ENCODE results near the gene KCNE4.
"Not testable (repeated sequence)": the region's sequence is repeated elsewhere in the genome, so short reads cannot be mapped to it uniquely, and the experiment has no call there.

KCNE4 gene

DNA sequence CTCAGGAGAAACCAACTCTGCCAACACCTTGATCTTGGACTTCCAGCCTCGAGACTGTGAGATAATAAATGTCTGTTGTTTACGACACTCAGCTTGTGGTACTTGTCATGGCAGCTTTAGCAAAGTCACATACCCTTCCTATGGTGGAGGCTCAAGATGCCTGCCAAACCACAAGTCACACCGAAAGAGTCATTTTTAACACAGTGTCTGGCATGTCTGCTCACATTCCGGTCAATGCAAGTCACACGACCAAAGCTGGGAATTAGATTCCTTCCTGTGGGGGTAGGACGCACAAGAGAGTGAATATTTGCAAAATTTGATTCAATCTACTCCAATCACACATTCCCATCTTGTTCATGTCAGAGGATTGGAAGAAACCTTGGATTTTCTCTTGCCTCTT lies 24.6 kb downstream of the KCNE4 start:
- no peak for DNase-seq
- no peak for TF ChIP-seq GATA1 (IDR thresholded peaks at IDR 0.05; ENCODE audit: low read depth, low read length)
- TF ChIP-seq POLR2A (IDR thresholded peaks at IDR 0.05; ENCODE audit: low read length): no peak

DNA sequence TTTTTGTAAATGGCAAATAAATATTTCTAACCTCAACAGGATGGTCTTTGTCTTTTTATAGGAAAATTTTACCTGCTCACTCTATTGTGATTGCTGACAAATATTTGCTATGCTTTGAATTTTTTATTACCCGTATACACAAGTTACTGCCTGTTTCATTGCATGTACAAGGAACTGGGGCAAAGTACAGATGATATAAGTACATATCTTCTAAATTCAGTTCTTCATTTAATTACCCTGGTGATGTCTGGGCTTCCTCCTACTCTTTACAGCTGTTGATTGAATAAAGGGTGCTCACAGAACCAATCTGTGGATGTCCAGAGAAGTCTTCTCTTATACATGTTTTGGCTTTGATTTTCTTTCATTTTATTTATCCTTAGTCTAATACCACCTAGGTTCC lies 26.5 kb downstream of the KCNE4 start:
- no peak for TF ChIP-seq POLR2A (IDR thresholded peaks at IDR 0.05; ENCODE audit: low read length)
- TF ChIP-seq GATA1 (IDR thresholded peaks at IDR 0.05; ENCODE audit: low read depth, low read length): no peak
- no peak for DNase-seq

DNA sequence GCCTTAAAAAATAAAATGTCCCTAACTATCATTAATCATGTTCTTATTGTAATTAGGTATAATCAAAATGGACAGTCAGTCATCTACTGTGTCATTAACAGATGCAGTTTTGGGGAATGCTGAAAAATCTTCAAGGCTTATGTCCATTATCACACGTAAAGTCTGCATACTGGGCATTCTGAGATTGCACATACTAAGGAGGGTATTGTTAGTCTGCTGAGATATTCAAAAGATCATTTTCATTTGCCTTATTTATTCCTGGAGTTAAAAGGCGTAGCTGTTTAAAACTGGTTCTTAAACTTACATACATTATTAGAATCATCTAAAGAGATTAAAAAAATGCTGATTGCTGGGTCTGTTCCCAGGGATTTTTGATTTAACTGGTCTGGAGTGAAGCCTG lies 27.4 kb downstream of the KCNE4 start:
- TF ChIP-seq GATA1 (IDR thresholded peaks at IDR 0.05; ENCODE audit: low read depth, low read length) (no peak), POLR2A (IDR thresholded peaks at IDR 0.05; ENCODE audit: low read length) (no peak)
- DNase-seq: no peak

DNA sequence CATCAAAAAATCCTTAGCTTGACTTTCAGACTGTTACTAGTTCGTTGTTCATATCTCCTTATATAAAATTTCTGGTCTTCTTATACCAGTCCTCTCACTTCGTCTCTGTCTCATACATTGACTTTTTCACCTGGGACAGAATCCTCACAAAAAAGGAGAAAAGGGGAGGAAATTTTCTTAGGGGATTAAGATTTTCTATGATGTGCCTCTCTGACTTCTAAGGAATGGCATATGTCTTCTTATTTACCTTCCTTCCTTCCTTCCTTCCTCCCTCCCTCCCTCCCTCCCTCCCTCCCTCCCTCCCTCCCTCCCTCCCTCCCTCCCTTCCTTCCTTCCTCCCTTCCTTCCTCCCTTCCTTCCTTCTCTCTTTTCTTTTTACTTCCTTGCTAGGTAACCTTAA lies 27.9 kb downstream of the KCNE4 start:
- no peak for DNase-seq
- TF ChIP-seq GATA1 (IDR thresholded peaks at IDR 0.05; ENCODE audit: low read depth, low read length) (no peak), POLR2A (IDR thresholded peaks at IDR 0.05; ENCODE audit: low read length) (no peak)

DNA sequence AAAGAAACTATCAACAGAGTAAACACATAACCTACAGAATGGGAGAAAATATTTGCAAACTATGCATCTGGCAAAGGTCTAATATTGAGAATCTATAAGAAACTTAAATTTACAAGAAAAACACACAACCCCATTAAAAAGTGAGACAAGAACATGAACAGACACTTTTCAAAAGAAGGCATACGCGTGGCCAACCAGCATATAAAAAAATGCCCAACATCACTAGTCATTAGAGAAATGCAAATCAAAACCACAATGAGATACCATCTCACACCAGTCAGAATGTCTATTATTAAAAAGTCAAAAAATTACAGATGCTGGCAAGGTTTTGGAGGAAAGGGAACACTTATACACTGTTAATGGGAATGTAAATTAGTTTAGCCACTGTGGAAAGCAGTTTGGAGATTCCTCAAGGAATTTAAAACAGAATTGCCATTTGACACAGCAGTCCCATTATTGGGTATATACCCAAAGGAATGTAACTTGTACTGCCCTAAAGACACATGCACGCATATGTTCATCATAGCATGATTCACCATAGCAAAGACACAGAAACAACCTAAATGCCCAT lies 28.9 kb downstream of the KCNE4 start:
- not testable (repeated sequence) for DNase-seq

DNA sequence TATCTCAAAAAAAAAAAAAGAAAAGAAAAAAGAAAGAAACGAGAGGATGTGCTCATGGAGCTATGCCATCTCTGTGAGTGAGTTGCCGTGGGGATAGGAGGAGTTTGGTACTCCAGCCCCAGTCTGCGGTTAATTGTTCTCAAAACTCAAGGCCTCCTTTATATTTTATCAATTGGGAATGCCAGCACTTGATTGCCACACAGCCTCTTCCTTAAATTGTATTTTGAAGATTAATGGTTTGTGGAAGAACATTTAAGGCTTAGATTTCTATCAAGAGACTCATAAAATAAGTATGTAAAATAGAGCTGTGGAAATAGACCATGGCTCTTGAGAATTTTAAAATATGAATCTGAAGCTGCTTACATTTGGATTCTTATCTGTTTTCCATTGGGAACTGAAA lies 29.8 kb downstream of the KCNE4 start:
- DNase-seq: no peak
- TF ChIP-seq POLR2A (IDR thresholded peaks at IDR 0.05; ENCODE audit: low read length): no peak
- TF ChIP-seq GATA1 (IDR thresholded peaks at IDR 0.05; ENCODE audit: low read depth, low read length): no peak

DNA sequence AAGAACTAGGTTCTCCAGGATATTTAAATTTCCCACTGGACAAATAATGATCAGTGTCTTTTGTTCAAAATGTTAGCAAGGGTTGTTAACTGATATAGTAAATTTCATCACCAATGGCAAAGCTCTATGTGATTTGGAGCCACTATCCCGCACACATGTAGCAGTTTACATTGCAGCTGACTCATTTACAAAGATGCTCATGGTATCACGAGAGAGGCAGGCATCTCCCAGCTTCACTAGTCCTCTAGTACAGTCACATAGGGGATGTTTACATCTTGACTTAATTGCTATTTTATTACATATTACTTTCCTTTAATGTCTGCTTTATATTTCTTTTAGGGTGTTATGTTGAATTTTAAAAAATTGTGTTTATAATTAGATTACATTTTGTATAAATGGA lies 30.7 kb downstream of the KCNE4 start:
- TF ChIP-seq GATA1 (IDR thresholded peaks at IDR 0.05; ENCODE audit: low read depth, low read length) (no peak), POLR2A (IDR thresholded peaks at IDR 0.05; ENCODE audit: low read length) (no peak)
- DNase-seq: no peak

DNA sequence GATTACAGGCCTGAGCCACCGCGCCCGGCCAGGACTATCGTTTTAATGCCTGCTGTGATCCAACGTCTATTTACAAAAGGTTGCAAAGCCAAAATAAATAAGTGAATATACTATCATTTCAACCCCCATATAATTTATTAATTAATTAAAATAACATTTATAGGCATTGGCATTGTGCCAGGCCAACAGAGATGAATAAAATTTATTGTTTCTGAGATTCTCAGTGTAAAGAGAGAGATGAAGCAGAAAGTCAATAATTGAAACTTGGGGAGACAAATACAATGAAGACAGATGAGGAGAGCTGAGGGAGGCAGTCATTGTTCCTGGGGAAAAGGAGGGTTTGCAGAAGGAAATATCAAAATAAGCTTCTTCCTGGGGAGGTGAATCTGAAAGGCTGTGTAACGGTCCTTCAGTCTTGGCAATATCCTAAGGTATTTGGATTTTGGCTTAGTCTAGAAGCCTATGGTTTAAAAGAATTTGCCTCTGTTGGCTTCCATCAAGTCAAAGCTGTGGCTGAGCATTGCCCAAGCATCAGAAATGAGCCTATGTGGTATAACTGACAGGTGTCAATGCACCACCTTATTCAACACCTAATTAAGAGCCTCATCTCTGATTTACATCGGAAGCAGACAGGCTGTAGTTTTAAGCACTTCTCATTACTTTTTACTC lies 31.5 kb downstream of the KCNE4 start:
- no peak for TF ChIP-seq GATA1 (IDR thresholded peaks at IDR 0.05; ENCODE audit: low read depth, low read length)
- TF ChIP-seq POLR2A (IDR thresholded peaks at IDR 0.05; ENCODE audit: low read length): no peak
- no peak for DNase-seq

DNA sequence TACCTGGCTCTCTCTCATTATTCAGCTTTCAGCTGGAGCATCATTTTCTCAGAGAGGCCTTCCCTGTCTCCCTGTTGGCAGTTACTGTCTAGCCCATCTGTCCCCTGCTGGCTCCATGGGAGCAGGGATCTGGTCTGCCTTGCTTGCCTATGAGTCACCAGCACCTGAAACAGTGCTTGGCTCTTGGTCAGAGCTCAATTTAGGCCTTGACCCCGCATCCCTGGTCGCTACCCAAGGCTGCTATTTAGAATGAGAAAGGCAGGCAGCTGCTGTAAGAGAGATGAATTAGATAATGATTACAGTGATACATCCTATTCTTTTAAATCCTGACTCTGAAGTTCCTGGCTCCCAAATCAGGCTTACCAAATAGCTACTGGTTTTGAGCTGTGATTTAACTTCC lies 32.9 kb downstream of the KCNE4 start:
- DNase-seq: no peak
- TF ChIP-seq POLR2A (IDR thresholded peaks at IDR 0.05; ENCODE audit: low read length): no peak
- no peak for TF ChIP-seq GATA1 (IDR thresholded peaks at IDR 0.05; ENCODE audit: low read depth, low read length)

DNA sequence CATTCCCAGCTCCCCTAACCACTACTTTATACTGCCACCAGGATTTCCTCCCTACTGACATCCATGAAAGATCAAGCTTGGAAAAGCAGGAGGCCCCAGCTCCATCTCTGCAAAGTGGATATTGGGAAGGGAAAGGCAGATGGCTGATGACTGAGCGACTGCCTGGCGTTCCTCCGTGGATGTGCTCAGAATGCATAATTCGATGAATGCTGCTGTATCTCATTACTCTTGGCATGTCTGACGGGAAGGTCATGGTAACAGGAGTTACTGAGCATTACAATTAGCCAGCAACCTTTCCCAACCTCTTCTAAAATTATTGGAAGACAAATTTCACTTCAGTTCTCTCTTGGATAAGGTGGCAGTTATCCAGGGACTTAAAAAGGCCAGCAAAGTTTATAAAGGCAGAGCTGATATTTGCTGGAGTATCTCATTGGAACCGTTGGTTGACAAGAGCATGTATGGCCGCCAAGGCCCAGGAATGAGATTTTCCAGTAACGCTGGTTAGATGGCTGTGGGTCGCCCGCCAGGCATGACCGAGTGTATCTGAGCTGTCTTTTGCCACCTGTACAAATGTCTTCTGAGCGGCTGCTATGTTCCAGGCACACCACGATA lies 34.5 kb downstream of the KCNE4 start:
- DNase-seq: no peak

DNA sequence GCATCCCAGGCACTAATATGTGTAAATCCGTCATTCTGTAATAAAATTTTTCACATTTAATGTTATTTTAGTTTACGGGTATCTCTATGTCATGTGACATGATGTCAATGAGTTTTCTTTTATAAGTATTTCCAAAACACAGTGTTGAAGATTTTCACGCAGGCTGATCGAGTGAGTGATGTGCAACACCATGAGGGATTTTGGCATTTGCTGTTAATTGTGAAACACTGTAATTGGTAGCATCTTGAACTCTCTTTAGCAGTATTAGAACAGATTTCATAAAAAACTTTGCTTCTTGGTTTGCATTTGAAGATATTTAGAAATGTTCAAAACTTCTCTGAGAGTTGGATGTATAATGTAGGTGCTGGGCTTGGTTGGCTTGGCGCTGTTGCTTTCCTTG lies 35.5 kb downstream of the KCNE4 start:
- TF ChIP-seq GATA1 (IDR thresholded peaks at IDR 0.05; ENCODE audit: low read depth, low read length) (no peak), POLR2A (IDR thresholded peaks at IDR 0.05; ENCODE audit: low read length) (no peak)
- no peak for DNase-seq

More for the DNA sequence above, 34.5 kb downstream of the KCNE4 start:
- no peak for TF ChIP-seq GATA1 (IDR thresholded peaks at IDR 0.05; ENCODE audit: low read depth, low read length)
- TF ChIP-seq POLR2A (IDR thresholded peaks at IDR 0.05; ENCODE audit: low read length): no peak

DNA sequence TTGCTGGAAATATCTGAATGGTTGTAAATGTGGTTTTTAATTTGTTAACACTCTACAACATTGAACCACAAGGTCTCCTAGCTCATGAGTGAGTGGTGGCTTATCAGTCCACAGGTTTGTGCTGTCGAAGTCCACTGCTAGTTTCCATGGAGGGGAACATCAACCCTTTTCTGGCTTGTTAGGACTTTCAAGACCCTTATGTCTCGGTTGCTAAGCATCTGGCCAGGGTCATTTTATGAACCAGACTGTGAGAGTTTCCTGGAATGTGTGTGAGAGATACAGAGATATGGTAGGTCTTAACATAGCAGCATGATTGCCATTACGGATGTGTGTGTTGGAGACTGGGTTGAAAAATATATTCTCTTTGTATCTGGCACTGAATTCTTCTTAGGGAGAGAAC lies 36.9 kb downstream of the KCNE4 start:
- no peak for DNase-seq
- TF ChIP-seq POLR2A (IDR thresholded peaks at IDR 0.05; ENCODE audit: low read length) (no peak), GATA1 (IDR thresholded peaks at IDR 0.05; ENCODE audit: low read depth, low read length) (no peak)

DNA sequence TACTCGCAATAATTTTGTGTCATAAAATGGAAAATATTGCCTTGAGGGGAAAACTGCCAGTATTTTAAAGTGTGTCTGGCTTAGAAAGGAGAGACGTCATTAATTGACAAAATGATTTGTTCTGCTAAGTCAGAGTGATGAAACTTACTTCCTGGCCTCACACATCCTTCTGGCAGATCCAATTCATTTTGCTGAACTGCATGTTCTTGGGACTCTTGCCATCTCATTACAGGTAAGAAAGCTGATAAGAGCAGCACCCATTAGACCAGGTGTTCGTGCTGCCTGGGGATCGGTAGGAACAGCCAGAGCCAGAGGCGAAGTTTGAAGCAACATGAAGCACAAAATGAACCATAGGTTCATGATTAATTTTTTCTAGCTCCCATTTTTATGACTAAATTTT lies 38.0 kb downstream of the KCNE4 start:
- no peak for DNase-seq
- no peak for TF ChIP-seq POLR2A (IDR thresholded peaks at IDR 0.05; ENCODE audit: low read length)
- TF ChIP-seq GATA1 (IDR thresholded peaks at IDR 0.05; ENCODE audit: low read depth, low read length): no peak

DNA sequence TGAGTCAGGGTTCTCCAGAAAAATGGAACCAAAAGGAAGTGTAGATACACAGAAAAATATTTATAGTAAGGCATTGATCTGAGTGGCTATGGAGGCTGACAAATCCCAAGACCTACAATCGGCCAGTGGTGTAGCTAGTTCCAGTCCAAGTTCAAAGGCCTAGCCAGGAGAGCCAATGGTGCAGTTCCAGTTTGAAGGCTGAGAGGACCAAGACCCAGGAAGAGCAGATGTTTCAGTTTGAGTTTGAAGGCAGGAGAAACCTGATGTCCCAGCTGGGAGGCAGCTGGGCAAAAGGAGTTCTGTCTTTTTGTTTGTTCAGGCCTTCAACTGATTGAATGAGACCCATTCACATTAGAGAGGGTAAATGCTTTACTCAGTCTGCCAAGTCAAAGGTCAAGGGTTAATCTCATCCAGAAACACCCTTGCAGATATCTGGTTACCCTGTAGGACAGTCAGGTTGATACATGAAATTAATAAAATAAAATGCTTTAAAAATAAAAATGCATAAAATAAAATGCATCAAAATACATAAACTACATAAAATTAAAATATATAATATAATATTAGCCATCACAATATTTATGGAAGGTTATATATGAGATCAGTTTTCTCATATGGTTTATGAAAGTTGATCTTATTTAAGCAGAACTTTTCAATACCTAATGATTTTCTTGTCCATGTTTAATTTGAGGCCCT lies 38.7 kb downstream of the KCNE4 start:
- DNase-seq: no peak
- TF ChIP-seq GATA1 (IDR thresholded peaks at IDR 0.05; ENCODE audit: low read depth, low read length) (no peak), POLR2A (IDR thresholded peaks at IDR 0.05; ENCODE audit: low read length) (no peak)

DNA sequence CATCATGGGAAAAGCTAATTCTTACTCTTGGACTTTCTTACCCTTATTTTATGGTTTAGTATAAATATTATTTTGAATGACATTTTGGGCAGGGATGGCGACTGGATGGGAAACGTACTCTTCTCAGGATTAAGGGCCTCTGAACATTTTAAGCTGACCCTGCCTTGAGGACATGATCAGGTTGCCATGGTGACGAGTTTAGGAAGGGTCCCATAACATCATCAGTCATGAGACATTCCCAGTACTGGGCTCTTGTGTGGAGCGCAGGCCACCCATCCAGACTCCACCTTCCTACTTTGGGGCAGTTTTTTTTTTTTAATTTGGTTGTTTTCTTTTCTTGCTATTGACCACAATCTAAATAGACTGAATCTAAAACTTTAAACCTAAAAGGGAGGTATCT lies 40.7 kb downstream of the KCNE4 start:
- no peak for DNase-seq
- TF ChIP-seq POLR2A (IDR thresholded peaks at IDR 0.05; ENCODE audit: low read length) (no peak), GATA1 (IDR thresholded peaks at IDR 0.05; ENCODE audit: low read depth, low read length) (no peak)
